ENCODE results near the gene CARD19. TPM values are rescaled to one million over a fixed set of nuclear protein-coding genes. Genes with fewer than 3 reads are reported as not detected.

CARD19 gene
- polyA plus RNA-seq, 1 donor (not counting 4 experiments of a cell fraction or from before 2014, with no cell fraction given) = 36.7 TPM

DNA sequence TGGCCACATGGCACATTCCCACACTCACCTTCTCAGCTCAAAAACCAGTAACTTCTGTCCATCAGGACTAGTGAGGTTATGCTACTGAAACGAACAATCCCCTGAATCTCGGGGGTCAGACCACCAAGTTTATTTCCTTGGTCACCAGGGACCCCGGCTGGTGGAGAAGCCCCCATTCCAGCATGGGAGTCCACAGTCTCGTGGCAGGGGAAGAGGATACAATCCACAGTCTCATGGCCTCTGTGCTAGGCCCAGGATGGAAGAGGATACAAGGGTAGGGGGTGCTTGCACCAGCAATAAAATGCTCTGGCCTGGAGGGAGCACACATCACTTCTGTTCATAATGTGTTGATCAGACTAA lies 7.4 kb upstream of the CARD19 start:
- Histone ChIP-seq H3K4me2 (ENCODE audit: control insufficient read depth, extremely low read depth, insufficient read depth, low read depth, low read length) (no peak overlapping the region), H3K36me3 (ENCODE audit: control insufficient read depth in 2 of 2, extremely low read depth in 1 of 2, insufficient read depth in 2 of 2, low read length in 2 of 2) (no peaks in the 10 kb centered on the region), H3K9me1 (ENCODE audit: control insufficient read depth, extremely low read depth, insufficient read depth, low read length) (no peaks in the 10 kb centered on the region), H3K9me3 (ENCODE audit: control insufficient read depth, low read depth, low read length) (peaks cover 14% of the 10 kb centered on the region), H3K79me2 (ENCODE audit: control insufficient read depth, insufficient read depth, low read length) (no peaks in the 10 kb centered on the region), H3K9ac (ENCODE audit: control insufficient read depth, extremely low read depth, insufficient read depth, low read length) (no peak overlapping the region), H3K4me1 (ENCODE audit: control insufficient read depth, extremely low read depth, insufficient read depth, low read length) (no peaks in the 10 kb centered on the region), H3K27ac (ENCODE audit: control insufficient read depth, insufficient read depth, low read length) (no peak overlapping the region), H3K4me3 (ENCODE audit: control insufficient read depth in 2 of 3, extremely low read depth in 1 of 3, insufficient read depth in 2 of 3, low read depth in 1 of 3, low read length in 3 of 3) (no peak overlapping the region), H3K27me3 (ENCODE audit: control insufficient read depth, extremely low read depth, insufficient read depth, low read length) (no peaks in the 10 kb centered on the region), H4K20me1 (ENCODE audit: control insufficient read depth, extremely low read depth, insufficient read depth, low read length) (no peaks in the 10 kb centered on the region), H2AFZ (ENCODE audit: control insufficient read depth, low read length) (no peak overlapping the region)
- TF ChIP-seq EZH2 (IDR thresholded peaks at IDR 0.05; ENCODE audit: low read length) (no peak), CTCF (optimal IDR thresholded peaks at IDR 0.05 in 1 of 3, IDR thresholded peaks at IDR 0.05 in 1 of 3, conservative IDR thresholded peaks at IDR 0.05 in 1 of 3; ENCODE audit: extremely low read depth in 1 of 3, insufficient read depth in 2 of 3, low read length in 3 of 3) (no peak)
- dilution Hi-C loops (cut with MboI; ENCODE audit: extremely low pct_ligation_motif_present, low sequenced_read_pairs) = no loop called here
- FAIRE-seq (no peak), DNase-seq (ENCODE audit: low read depth, low spot score) (no peak)

DNA sequence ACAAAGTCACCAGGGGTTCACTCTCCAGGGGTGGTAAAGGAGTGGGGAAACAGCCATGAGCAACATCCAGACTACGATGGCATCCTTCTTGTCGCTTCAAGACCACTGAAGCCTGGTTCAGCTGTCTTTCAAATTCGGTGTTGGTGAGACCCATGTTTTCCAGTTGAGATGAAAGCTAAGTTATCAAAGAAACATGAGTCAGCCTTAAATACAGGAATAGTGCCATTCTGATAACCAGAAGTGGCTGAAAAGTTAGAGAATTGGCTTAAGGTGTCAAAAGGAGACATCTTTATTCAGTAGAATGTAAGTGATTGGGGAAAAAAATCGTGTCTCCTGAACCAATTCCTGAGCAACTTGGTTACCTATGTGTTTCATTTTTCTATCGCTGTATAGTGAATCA lies 7.0 kb upstream of the CARD19 start:
- TF ChIP-seq CTCF (optimal IDR thresholded peaks at IDR 0.05 in 1 of 3, IDR thresholded peaks at IDR 0.05 in 1 of 3, conservative IDR thresholded peaks at IDR 0.05 in 1 of 3; ENCODE audit: extremely low read depth in 1 of 3, insufficient read depth in 2 of 3, low read length in 3 of 3) (no peak), EZH2 (IDR thresholded peaks at IDR 0.05; ENCODE audit: low read length) (no peak)
- no peaks in the 10 kb centered on the region for H3K27me3 ChIP-seq (ENCODE audit: control insufficient read depth, extremely low read depth, insufficient read depth, low read length)
- H3K27ac ChIP-seq (ENCODE audit: control insufficient read depth, insufficient read depth, low read length) = no peak overlapping the region
- FAIRE-seq (no peak), DNase-seq (ENCODE audit: low read depth, low spot score) (no peak)
- H2AFZ ChIP-seq (ENCODE audit: control insufficient read depth, low read length) = no peak overlapping the region
- dilution Hi-C loops (cut with MboI; ENCODE audit: extremely low pct_ligation_motif_present, low sequenced_read_pairs) = no loop called here
- H3K9ac ChIP-seq (ENCODE audit: control insufficient read depth, extremely low read depth, insufficient read depth, low read length) = no peak overlapping the region
- H4K20me1 ChIP-seq (ENCODE audit: control insufficient read depth, extremely low read depth, insufficient read depth, low read length) = no peaks in the 10 kb centered on the region
- no peak overlapping the region for H3K4me2 ChIP-seq (ENCODE audit: control insufficient read depth, extremely low read depth, insufficient read depth, low read depth, low read length)
- no peaks in the 10 kb centered on the region for H3K4me1 ChIP-seq (ENCODE audit: control insufficient read depth, extremely low read depth, insufficient read depth, low read length)
- H3K9me3 ChIP-seq (ENCODE audit: control insufficient read depth, low read depth, low read length) = peaks cover 14% of the 10 kb centered on the region
- H3K79me2 ChIP-seq (ENCODE audit: control insufficient read depth, insufficient read depth, low read length) = no peaks in the 10 kb centered on the region
- no peaks in the 10 kb centered on the region for H3K36me3 ChIP-seq (ENCODE audit: control insufficient read depth in 2 of 2, extremely low read depth in 1 of 2, insufficient read depth in 2 of 2, low read length in 2 of 2)
- H3K9me1 ChIP-seq (ENCODE audit: control insufficient read depth, extremely low read depth, insufficient read depth, low read length) = no peaks in the 10 kb centered on the region
- no peak overlapping the region for H3K4me3 ChIP-seq (ENCODE audit: control insufficient read depth in 2 of 3, extremely low read depth in 1 of 3, insufficient read depth in 2 of 3, low read depth in 1 of 3, low read length in 3 of 3)
